ENCODE data around the gene SIGLEC8. TPM values are rescaled to one million over a fixed set of nuclear protein-coding genes. Genes with fewer than 3 reads are reported as not detected.

SIGLEC8 gene
- total and polyA plus RNA-seq, 2 experiments from 2014 or later = not detected

DNA sequence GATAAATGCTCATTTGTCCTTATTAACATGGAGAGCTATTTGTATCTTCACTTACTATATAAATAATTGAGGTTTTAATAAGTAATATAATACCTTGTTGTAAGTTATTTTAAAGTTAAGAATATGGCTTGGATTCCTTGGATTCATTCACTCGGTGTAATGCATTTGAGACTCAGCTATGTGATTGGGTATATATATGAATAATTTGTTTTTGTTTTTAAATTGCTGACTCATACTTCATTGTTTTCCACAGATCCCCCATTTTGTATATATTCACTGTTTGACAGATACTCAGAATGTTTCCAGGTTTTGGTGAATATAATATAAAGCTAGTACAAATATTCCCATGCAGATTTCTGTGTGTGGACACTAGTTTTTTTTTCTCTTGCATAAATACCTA, 13.3 kb upstream of the SIGLEC8 start:
- no peak for TF ChIP-seq EZH2 (IDR thresholded peaks at IDR 0.05; ENCODE audit: insufficient read depth, poor library complexity, severe bottlenecking)
- TF ChIP-seq EZH2phosphoT487 (IDR thresholded peaks at IDR 0.05; ENCODE audit: insufficient read depth, low read depth) = no peak
- H4K20me1 ChIP-seq (ENCODE audit: insufficient read depth) = no peaks in the 10 kb centered on the region
- H3K36me3 ChIP-seq (ENCODE audit: low read depth) = no peaks in the 10 kb centered on the region
- no peaks in the 10 kb centered on the region for H3K79me2 ChIP-seq (ENCODE audit: insufficient read depth)
- H3K9ac ChIP-seq = no peak overlapping the region
- in situ Hi-C loops (cut with MboI) = no loop called here
- no peak overlapping the region for H3K4me3 ChIP-seq
- H3K9me3 ChIP-seq (ENCODE audit: low read depth) = no peaks in the 10 kb centered on the region
- WGBS, 2 experiments (ENCODE audit: low coverage in 1 of 2, low lambda C conversion rate in 2 of 2, missing lambda C conversion rate in 2 of 2) = 78 to 83% methylated on average over 1 of the region's 1 CpG
- no peaks in the 10 kb centered on the region for H3K9me2 ChIP-seq (ENCODE audit: insufficient read depth)
- H3K27me3 ChIP-seq (replicated peaks; ENCODE audit: insufficient read depth) = peaks cover 7% of the 10 kb centered on the region; the same call in 1 of the 2 replicates
- no peaks in the 10 kb centered on the region for H3F3A ChIP-seq (ENCODE audit: insufficient read depth)
- no peak for DNase-seq
- no peak overlapping the region for H3K27ac ChIP-seq
- H3K4me2 ChIP-seq (ENCODE audit: unreplicated experiment) = no peak overlapping the region
- 0 out of 2 replicates have a peak, but pooled peaks cover 4% of the 10 kb centered on the region for H3K4me1 ChIP-seq (ENCODE audit: insufficient read depth)
- no peak overlapping the region for H2AFZ ChIP-seq

DNA sequence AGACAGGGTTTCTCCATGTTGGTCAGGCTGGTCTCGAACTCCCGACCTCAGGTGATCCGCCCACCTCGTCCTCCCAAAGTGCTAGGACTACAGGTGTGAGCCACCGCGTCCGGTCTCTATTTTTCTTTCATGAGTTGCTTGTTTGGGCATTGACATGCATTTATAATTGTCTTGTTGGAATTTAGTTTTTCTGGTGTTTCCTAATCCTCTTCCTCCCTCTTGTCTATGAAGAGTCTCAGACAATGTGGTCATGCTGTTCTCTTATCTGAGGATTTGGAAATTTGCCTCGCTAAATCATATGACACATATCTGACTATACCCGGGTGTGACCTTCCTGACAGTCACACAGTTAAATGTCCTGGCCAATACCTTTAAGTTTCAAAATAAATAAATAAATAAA, 12.7 kb upstream of the SIGLEC8 start:
- H3K36me3 ChIP-seq (ENCODE audit: low read depth) = no peaks in the 10 kb centered on the region
- H3K4me3 ChIP-seq = no peak overlapping the region
- H3K4me2 ChIP-seq (ENCODE audit: unreplicated experiment) = no peak overlapping the region
- H3K27me3 ChIP-seq (replicated peaks; ENCODE audit: insufficient read depth) = peaks cover 8% of the 10 kb centered on the region; the same call in 1 of the 2 replicates
- peak; percentile 14 for DNase-seq
- H3K4me1 ChIP-seq (ENCODE audit: insufficient read depth) = 0 out of 2 replicates have a peak, but pooled peaks cover 4% of the 10 kb centered on the region
- H4K20me1 ChIP-seq (ENCODE audit: insufficient read depth) = no peaks in the 10 kb centered on the region
- no peak overlapping the region for H3K9ac ChIP-seq
- H3K79me2 ChIP-seq (ENCODE audit: insufficient read depth) = no peaks in the 10 kb centered on the region
- H3F3A ChIP-seq (ENCODE audit: insufficient read depth) = no peaks in the 10 kb centered on the region
- H3K27ac ChIP-seq = no peak overlapping the region
- 58 to 63% methylated on average over 9 of the region's 9 CpGs for WGBS, 2 experiments (ENCODE audit: low coverage in 1 of 2, low lambda C conversion rate in 2 of 2, missing lambda C conversion rate in 2 of 2)
- H3K9me3 ChIP-seq (ENCODE audit: low read depth) = no peaks in the 10 kb centered on the region
- TF ChIP-seq EZH2 (IDR thresholded peaks at IDR 0.05; ENCODE audit: insufficient read depth, poor library complexity, severe bottlenecking) = no peak
- no peak for TF ChIP-seq EZH2phosphoT487 (IDR thresholded peaks at IDR 0.05; ENCODE audit: insufficient read depth, low read depth)
- H2AFZ ChIP-seq = no peak overlapping the region
- in situ Hi-C loops (cut with MboI) = no loop called here
- no peaks in the 10 kb centered on the region for H3K9me2 ChIP-seq (ENCODE audit: insufficient read depth)

DNA sequence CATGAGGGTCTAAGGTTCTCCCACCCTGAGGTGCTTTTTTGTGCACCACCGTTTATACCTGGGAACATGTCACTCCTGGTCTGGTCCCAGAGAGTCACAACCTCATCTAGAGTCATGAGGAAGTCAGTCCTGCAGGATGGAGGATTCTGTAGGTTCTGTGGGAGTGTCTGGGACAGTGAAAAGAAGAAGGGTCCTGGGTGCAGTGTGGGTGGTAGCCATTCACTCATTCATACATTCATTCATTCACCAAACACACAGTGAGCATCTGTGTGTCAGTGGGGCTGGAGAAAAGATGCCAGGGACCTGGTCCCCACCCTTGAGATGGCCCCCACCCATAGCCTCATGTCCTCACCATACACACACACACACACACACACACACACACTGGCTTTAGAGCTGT, 11.4 kb upstream of the SIGLEC8 start:
- in situ Hi-C loops (cut with MboI) = loop anchor here (10.0 kb wide), 1 partner anchor 185 kb away; no protein-coding TSS in a partner anchor
- Histone ChIP-seq H2AFZ (no peak overlapping the region), H3F3A (ENCODE audit: insufficient read depth) (no peaks in the 10 kb centered on the region), H3K36me3 (ENCODE audit: low read depth) (no peaks in the 10 kb centered on the region), H3K4me1 (ENCODE audit: insufficient read depth) (0 out of 2 replicates have a peak, but pooled peaks cover 4% of the 10 kb centered on the region), H3K79me2 (ENCODE audit: insufficient read depth) (no peaks in the 10 kb centered on the region), H3K27ac (no peak overlapping the region), H3K9ac (no peak overlapping the region), H3K9me2 (ENCODE audit: insufficient read depth) (no peaks in the 10 kb centered on the region), H3K9me3 (ENCODE audit: low read depth) (no peaks in the 10 kb centered on the region), H4K20me1 (ENCODE audit: insufficient read depth) (no peaks in the 10 kb centered on the region), H3K4me2 (ENCODE audit: unreplicated experiment) (no peak overlapping the region), H3K27me3 (replicated peaks; ENCODE audit: insufficient read depth) (peaks cover 8% of the 10 kb centered on the region; the same call in 1 of the 2 replicates), H3K4me3 (no peak overlapping the region)
- TF ChIP-seq EZH2phosphoT487 (IDR thresholded peaks at IDR 0.05; ENCODE audit: insufficient read depth, low read depth) (no peak), EZH2 (IDR thresholded peaks at IDR 0.05; ENCODE audit: insufficient read depth, poor library complexity, severe bottlenecking) (no peak)
- DNase-seq = no peak
- WGBS, 2 experiments (ENCODE audit: low coverage in 1 of 2, low lambda C conversion rate in 2 of 2, missing lambda C conversion rate in 2 of 2) = 0 to 13% methylated on average over 1 of the region's 1 CpG

DNA sequence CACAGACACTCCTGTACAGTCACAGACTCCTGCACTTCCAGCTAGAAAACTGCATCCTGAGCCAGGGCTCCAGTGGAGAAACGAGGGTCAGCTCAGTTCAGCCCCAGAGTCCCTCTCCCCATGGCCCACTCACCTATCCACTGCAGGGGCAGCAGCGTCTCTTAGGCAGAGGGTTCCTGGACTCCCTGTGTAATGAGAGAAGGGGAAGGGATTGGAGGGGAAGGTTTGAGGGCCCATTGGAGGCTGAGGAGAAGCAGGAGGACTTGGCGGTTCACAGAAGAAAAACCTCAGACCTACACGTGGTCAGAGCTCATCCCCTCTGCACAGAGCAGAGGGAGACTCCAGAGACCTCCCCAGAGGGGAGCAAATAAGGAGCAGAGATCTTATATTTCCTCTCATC, 10.9 kb upstream of the SIGLEC8 start:
- WGBS, 2 experiments (ENCODE audit: low coverage in 1 of 2, low lambda C conversion rate in 2 of 2, missing lambda C conversion rate in 2 of 2) = 14 to 19% methylated on average over 4 of the region's 4 CpGs
- Histone ChIP-seq H3K4me3 (no peak overlapping the region), H3K79me2 (ENCODE audit: insufficient read depth) (no peaks in the 10 kb centered on the region), H3K4me2 (ENCODE audit: unreplicated experiment) (no peak overlapping the region), H3K27ac (no peak overlapping the region), H3K27me3 (replicated peaks; ENCODE audit: insufficient read depth) (peaks cover 8% of the 10 kb centered on the region; the same call in 1 of the 2 replicates), H4K20me1 (ENCODE audit: insufficient read depth) (no peaks in the 10 kb centered on the region), H3K9ac (no peak overlapping the region), H3F3A (ENCODE audit: insufficient read depth) (no peaks in the 10 kb centered on the region), H3K36me3 (ENCODE audit: low read depth) (no peaks in the 10 kb centered on the region), H3K9me2 (ENCODE audit: insufficient read depth) (no peaks in the 10 kb centered on the region), H2AFZ (no peak overlapping the region), H3K4me1 (ENCODE audit: insufficient read depth) (0 out of 2 replicates have a peak, but pooled peaks cover 4% of the 10 kb centered on the region), H3K9me3 (ENCODE audit: low read depth) (no peaks in the 10 kb centered on the region)
- no peak for DNase-seq
- in situ Hi-C loops (cut with MboI) = loop anchor here (10.0 kb wide), 1 partner anchor 186 kb away; no protein-coding TSS in a partner anchor
- no peak for TF ChIP-seq EZH2 (IDR thresholded peaks at IDR 0.05; ENCODE audit: insufficient read depth, poor library complexity, severe bottlenecking)
- TF ChIP-seq EZH2phosphoT487 (IDR thresholded peaks at IDR 0.05; ENCODE audit: insufficient read depth, low read depth) = no peak
